K562 (cell line): ENCODE data around the gene GUCA1A. TPM values are rescaled to one million over a fixed set of nuclear protein-coding genes. Genes with fewer than 3 reads are reported as not detected.

Experiments
- ARID1B ChIP-seq: fragments of 450-650 bp; IDR thresholded peaks from 2 replicates; pipeline ENCODE4 v1.6.1; 2016; ENCODE audit warnings: antibody characterized with exemption, mild to moderate bottlenecking, inconsistent platforms
- ARID3A ChIP-seq: IDR thresholded peaks from 2 replicates; pipeline ENCODE4 v1.6.1; 2012; ENCODE audit warnings: low read depth, low read length, improper control_type of control experiment, borderline replicate concordance
- BHLHE40 ChIP-seq: IDR thresholded peaks from 2 replicates; pipeline ENCODE4 v1.6.1; 2011; ENCODE audit warnings: low read length, improper control_type of control experiment
- CHD4 ChIP-seq: fragments of 200-600 bp; sonication (generic); IDR thresholded peaks from 3 replicates; pipeline ENCODE4 v1.6.1; 2012; ENCODE audit warnings: low read depth, mild to moderate bottlenecking, mixed read lengths, low read length, inconsistent platforms; ENCODE audit not compliant: insufficient read depth, insufficient replicate concordance, poor library complexity, severe bottlenecking
- FOXK2 ChIP-seq, 2 experiments: fragments of 450-650 bp; IDR thresholded peaks in 1 of 2; conservative IDR thresholded peaks in 1 of 2; 2 replicates each; pipeline ENCODE4 v1.6.1; 2016; ENCODE audit warnings: low read depth in 2 of 2, mild to moderate bottlenecking in 1 of 2
- GABPB2 ChIP-seq: fragments of 250-450 bp; sonication (Bioruptor Pico); conservative IDR thresholded peaks from 2 replicates; pipeline ENCODE4 v1.5.1; 2021; ENCODE audit warnings: mild to moderate bottlenecking
- KDM1A ChIP-seq, 2 experiments: fragments of 450-650 bp; IDR thresholded peaks; 2 replicates each; pipeline ENCODE4 v1.6.1; 2016; ENCODE audit warnings: mild to moderate bottlenecking in 2 of 2
- REST ChIP-seq, 2 experiments: fragments of 450-650 bp; formaldehyde crosslinking in 1 of 2; IDR thresholded peaks; 2 replicates each; pipeline versions ENCODE4 v1.4.0 to v1.6.1; 2014 to 2020; ENCODE audit warnings: mild to moderate bottlenecking in 2 of 2, borderline replicate concordance in 1 of 2, low read depth in 1 of 2
- ZNF589 ChIP-seq: fragments of 200-800 bp; sonication (Bioruptor generic); IDR thresholded peaks from 2 replicates; pipeline ENCODE4 v1.6.1; 2016; ENCODE audit warnings: low read depth, missing genetic modification characterization, missing compliant biosample characterization
- ZNF766 ChIP-seq: fragments of 200-800 bp; sonication (Bioruptor generic); conservative IDR thresholded peaks from 2 replicates; pipeline ENCODE4 v1.6.1; 2016; ENCODE audit warnings: missing genetic modification characterization, missing compliant biosample characterization
- polyA plus RNA-seq, 8 experiments: library from polyadenylated mRNA; depleted of rRNA in 4 of 8; stranded (reverse) in 5 of 8; unstranded in 3 of 8; fragments of >200 nt; fragmentation: Nextera tagmentation in 2 of 8; fragmentation: Illumina TruSeq in 1 of 8; extraction: Ambion mirVana in 2 of 8; extraction: Trizol in 1 of 8; gene quantifications; 2 replicates each; pipeline versions ENCODE4 v1.2.1 to v1.2.3, GENCODE V29; 2011 to 2014; ENCODE audit warnings: inconsistent platforms in 1 of 8, missing spikeins in 1 of 8
- total RNA-seq, 7 experiments: library from RNA; depleted of rRNA in 6 of 7; stranded (reverse); fragments of >200 nt in 6 of 7; fragmentation: Illumina TruSeq in 2 of 7; extraction: Trizol in 2 of 7; gene quantifications; 2 replicates each; pipeline versions ENCODE4 v1.2.1 to v1.2.3, GENCODE V29; 2011 to 2021; ENCODE audit warnings: low replicate concordance in 1 of 7

The GUCA1A gene
- total and polyA plus RNA-seq, 9 of the 15 experiments (the other 6 are each of a cell fraction or from before 2014, with no cell fraction given), result not detected

DNA sequence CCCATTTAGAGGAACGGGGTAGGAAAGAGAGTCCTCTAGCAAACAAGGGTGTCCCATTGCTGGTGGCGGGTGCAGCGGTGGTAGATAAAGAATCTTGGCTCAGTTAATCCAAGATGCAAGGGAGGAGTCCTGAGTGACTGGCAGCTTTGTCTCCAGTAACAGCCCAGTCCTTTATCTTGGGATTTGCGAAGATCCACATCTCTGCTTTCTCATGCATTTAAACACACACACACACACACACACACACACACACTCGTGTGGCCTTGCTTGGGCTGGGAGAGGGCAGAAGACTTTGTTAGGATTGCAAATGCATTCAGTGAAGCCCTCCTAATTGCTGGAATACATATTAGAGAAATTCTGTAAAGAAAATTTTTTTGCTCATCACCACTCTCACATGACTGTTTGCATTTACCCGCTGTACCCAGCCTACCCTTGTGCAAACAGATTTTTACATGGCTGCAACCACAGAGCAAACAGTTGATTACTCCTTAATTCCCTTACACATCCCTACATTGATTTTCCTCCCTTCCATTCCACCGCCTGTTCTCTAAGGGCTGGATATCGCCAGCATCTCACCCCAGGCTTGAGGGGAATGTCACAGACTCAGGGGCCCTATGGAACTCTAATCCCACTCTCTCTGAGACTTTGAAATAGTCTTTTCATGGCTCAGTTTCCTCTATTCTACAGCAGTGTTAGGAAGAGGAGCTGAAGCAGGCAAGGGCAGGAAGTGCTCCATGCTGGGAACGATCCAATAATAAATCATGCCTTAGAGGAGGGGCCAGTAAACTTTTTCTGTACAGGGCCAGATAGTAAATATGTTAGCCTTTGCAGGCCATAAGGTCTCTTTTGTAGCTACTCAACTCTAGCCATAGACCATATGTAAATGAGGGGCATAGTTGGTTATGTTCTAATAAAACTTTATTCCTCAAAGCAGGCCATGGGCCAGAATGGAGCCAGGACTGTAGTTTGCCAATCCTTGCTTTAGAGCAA, 34.2 kb upstream of the GUCA1A start (continued):
- no peak for TF ChIP-seq REST (IDR thresholded peaks at IDR 0.05; ENCODE audit: borderline replicate concordance)
- TF ChIP-seq REST (CRISPR knock-in tag; IDR thresholded peaks at IDR 0.05; ENCODE audit: low read depth), result no peak
- no peak for TF ChIP-seq ARID3A
- TF ChIP-seq CHD4, result no peak
- TF ChIP-seq GABPB2 (CRISPR knock-in tag), result no peak
- 0 out of 2 replicates have a peak, but pooled peaks have one; percentile 16 for TF ChIP-seq ZNF766 (CRISPR knock-in tag)
- 0 out of 2 replicates have a peak, but pooled peaks have one; percentile 8 for TF ChIP-seq BHLHE40
- 0 out of 4 replicates have a peak, but pooled peaks of 1 of the 2 experiments have one; percentile 20 for TF ChIP-seq KDM1A (IDR thresholded peaks at IDR 0.05)
- 0 out of 4 replicates have a peak, but pooled peaks of 1 of the 2 experiments have one; percentile 31 for TF ChIP-seq FOXK2 (conservative IDR thresholded peaks at IDR 0.05 in 1 of 2, IDR thresholded peaks at IDR 0.05 in 1 of 2; ENCODE audit: low read depth in 2 of 2)
- TF ChIP-seq ARID1B, result peak; percentile 62
- TF ChIP-seq ZNF589 (CRISPR knock-in tag), result no peak
